GM21528 (cell line): ENCODE data around the gene GALNS.
"Not testable (repeated sequence)": the region's sequence is repeated elsewhere in the genome, so short reads cannot be mapped to it uniquely, and the experiment has no call there.

Experiments
- ATAC-seq: cut with Tn5 transposase; IDR thresholded peaks from one replicate; pipeline ENCODE4 v1.9.1; 2021; ENCODE audit warnings: mild to moderate bottlenecking, moderate library complexity; ENCODE audit not compliant: unreplicated experiment, low FRiP score

GALNS gene

GRCh38 chr16:88789594-88789993, 67.2 kb downstream of the GALNS start:
- ATAC-seq: no peak

- ATAC-seq: not testable (repeated sequence)
Measured at GRCh38 chr16:88788749-88789148, 68.0 kb downstream of the GALNS start.

DNA sequence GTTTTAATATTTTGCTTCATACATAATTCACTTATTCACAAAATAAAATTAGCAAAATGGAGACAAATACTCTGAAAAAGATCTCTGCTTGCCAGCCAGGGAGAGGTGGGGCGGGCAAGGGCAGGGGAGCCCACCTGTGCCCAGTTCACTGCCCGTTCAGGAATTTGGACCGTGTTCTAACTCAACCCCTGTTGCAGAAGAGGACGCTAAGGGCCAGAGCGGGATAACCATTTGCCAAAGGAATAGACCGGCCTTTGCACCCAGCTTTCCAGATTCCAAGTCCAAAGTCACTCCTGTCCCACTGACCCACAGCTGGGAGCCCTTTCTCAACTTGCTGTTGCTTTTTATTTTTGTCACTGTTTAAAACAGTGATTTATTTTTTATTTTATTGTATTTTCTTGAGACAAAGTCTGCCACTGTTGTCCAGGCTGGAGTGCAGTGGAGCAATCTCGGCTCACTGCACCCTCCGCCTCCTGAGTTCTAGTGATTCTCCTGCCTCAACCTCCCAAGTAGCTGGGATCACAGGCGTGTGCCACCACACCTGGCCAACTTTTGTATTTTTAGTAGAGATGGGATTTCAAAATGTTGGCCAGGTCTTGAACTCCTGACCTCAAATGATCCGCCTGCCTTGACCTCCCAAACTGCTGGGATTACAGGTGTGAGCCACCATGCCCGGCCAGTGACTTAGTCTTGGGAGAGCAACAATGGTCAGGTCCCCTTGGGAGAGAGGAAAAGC, 69.0 kb downstream of the GALNS start:
- ATAC-seq: no peak

DNA sequence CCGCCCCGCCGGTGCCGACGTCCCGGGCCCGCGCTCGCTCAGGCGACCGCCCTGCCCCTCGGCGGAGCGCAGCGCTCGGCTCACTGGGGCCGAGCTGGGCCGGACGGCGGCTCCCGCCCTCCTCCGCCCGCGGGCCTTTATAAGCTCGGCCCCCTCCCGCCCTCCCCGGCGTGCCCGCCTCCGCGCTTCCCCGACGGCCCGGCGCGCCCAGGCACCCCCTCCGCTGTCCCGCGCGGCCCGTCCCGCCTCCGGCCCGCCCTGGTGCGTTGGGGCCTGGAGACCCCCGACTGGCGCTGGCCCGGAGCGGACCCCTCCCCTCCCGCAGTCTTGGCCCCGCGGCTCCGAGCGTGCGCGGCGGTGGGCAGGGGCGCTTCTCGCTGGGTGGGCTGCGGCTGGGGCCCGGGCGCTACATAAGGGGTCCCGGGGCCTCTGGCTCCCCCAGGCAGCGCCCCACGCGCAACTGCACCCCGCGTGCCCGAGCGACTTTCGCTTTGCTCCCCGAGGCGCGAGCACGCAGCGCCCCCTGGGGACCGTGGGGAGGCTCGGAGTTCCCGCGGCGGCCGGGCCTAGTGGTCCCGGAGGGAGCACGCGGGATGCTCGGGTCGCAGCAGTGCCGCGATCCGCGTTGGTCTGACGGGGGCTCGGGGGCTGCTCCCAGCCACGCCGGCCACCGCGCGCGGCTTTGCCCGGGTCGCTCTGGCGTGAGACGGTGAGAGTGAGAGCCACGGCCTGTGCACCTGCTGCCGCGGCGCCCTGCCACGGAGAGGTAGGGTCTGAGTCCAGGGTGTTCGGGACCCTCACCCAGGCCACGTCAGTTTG, 71.4 kb downstream of the GALNS start, which contains the start of gene PIEZO1:
PIEZO1 (minus strand) TSS at position 115 of the 819 bp plus-strand sequence. CDS start 256 bp downstream, outside the sequence.
- ATAC-seq: no peak

DNA sequence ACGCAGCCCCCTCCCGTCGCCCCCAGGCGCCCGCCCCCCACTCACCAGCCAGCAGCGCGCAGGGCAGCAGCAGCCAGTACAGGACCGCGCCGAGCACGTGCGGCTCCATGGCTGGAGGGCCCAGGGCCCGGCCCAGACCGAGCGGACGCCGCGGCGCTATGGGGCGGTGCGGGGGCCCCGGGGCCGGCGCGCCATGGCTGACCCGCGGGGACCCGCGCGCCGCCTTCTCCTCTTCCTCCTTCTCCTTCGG, 72.0 kb downstream of the GALNS start:
- no peak for ATAC-seq

DNA sequence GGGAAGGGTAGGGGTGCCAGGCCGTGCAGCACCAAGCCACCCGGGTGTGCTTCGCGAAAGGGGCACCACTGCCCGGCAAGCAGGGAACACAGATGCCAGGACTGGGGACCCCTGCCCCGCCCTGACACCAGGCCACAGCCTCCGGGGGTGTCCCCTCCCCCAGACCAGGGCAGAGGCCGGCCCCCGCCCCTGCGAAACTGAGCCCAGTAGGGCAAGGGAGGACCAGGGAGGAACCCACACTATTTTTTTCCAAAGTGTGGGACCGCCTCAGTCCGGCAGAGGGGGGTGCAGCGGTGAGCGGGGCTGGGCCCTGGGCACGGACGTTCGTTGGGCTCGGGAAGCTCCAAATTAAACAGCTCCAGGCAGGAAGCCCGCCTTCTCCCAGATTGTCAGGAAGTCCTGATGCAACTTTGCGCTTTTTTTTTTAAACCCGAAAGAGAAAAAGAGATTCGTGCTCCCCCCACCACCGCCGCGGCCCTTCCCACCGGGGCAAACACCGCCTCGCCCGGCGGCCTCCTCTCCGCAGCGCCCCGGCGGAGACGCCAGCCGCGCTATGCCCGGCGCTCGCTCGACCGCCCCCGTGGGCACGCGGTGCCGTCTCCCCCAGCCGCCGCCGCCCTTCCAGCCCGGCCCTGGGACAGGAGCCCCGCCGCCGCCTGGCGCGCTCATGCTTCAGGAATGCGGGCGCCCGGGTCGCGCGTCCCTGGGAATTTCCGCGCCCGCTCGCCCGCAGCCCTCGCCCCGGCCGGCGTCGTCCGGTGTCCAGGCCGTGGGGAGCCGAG, 72.5 kb downstream of the GALNS start:
- ATAC-seq: no peak

- ATAC-seq: no peak
Measured at GRCh38 chr16:88783391-88784073, 73.2 kb downstream of the GALNS start.

GRCh38 chr16:88782454-88783390, 74.0 kb downstream of the GALNS start:
- no peak for ATAC-seq

GRCh38 chr16:88781140-88782077, 75.3 kb downstream of the GALNS start:
- no peak for ATAC-seq

DNA sequence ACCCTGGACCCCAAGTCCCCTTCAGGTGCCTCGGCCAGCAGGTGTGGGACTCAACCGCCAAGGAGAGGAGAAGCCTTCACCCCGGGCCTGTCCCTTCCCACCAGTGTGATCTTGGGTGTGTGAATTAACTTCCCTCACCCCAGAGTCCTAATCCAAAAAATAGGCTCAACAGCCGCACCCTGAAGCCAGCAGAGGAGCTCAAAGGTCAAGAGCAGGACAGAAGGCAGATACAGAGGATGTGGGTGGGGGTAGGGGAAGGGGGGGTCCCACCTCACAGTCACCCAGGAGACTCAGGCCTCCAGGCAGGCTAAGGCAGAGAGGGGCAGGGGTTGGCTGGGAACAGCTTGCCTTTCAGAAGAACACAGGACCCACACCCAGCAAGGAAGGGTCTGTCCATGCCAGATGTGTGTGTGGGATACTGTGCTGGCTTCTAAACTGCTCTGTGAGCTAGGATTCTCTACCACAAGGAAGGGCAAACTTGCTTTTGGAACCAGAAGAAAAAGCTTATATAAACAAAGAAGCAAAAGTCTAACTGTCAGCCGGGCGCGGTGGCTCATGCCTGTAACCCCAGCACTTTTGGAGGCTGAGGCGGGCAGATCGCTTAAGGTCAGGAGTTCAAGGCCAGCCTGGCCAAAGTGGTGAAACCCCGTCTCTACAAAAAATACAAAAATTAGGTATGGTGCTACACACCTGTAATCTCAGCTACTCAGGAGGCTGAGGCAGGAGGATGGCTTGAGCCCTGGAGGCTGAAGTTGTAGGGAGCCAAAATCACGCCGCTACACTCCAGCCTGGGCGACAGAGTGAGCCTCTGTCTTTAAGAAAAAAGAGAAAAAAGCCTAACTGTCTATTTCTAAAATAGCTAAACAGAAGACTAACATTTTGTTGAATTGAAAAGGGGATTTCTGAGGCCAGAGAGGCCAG, 76.3 kb downstream of the GALNS start:
- no peak for ATAC-seq

- ATAC-seq: no peak
Measured at GRCh38 chr16:88779406-88780141, 77.2 kb downstream of the GALNS start.

- ATAC-seq: no peak
Measured at GRCh38 chr16:88778541-88779065, 78.1 kb downstream of the GALNS start.

DNA sequence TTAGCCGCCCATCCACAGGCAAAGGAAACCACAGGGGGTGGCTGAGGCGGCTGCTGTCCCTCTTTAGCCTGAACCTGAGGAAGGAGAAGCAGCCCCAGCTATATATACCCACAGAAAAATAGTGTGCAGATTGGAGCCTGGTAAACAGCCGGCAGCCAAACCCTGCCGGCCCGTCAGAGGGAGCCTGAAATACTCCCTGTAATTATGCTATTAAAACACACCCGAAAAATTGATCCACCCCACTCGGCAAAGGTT, 78.5 kb downstream of the GALNS start:
- no peak for ATAC-seq

GRCh38 chr16:88777471-88778270, 79.1 kb downstream of the GALNS start:
- no peak for ATAC-seq

DNA sequence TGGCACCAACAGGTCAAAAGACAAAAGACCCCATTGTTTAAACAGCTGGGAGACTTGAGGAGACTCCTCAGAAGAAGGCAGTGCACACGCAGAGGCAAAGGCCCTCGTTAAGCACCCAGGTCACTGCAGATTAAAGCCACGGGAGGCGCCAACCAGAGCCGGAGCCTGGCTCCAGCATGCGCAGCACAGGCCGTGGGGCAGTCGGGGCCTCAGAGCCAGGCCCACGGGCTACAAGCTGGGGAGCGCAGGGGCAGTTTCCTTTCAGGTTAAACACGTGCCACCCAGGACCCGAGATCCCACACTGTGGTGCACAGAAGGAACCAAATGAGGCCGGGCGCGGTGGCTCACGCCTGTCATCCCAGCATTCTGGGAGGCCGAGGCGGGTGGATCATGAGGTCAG, 80.9 kb downstream of the GALNS start:
- ATAC-seq: no peak
